Central memory CD4-positive, alpha-beta T cell (primary cell): Measurements from ENCODE around the gene ACADVL.
"Not testable (repeated sequence)": the region's sequence is repeated elsewhere in the genome, so short reads cannot be mapped to it uniquely, and the experiment has no call there.

Experiments
- DNase-seq: peaks from one replicate; pipeline ENCODE4 v3.0.0; 2022

ACADVL gene

GRCh38 chr17:7235693-7236665 is 16.2 kb downstream of the ACADVL start:
- no peak for DNase-seq

DNA sequence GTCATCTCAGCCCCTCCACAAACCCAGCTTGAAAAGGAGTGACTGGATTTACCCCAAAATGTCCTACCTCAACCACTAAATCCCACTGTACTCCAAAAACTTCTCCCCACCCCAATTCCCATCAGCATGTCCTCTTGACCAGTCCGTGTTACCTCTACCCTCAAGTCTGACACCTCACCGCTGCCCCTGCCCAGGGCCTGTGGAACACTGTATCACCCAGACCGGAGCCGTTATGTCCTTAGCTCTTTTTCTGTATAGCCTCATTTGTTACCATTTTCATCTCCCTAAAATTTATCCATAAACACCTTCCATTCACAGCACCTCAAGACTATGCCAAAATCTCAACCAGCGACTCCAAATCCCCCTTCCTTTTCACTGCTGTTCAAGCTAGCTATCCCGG is 17.1 kb downstream of the ACADVL start:
- no peak for DNase-seq

DNA sequence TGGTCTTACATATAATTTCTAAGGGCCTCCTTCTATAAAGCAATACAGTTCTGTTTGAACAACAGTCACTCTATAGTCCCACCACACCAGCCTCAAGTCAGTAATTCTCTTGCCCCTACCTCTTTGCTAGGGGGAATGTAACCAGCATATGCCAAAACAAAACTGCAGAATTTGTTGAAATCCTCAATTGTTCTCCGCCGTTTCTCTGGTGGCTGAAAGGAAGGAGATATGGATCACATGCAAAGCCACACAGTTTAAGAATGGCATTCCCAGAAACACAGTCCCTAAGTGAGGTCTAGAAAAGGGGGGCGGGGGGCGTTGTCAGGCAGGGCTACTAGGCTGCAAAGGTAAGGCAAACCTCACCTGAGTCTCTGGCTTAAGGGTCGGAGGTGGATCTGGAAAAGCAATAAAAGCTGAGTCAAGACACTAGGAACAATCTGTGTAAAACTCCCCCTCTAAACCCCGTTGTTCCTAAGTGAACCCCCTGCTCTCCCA is 17.6 kb downstream of the ACADVL start:
- no peak for DNase-seq

GRCh38 chr17:7237761-7238419 is 18.2 kb downstream of the ACADVL start:
- DNase-seq: peak; percentile 66

GRCh38 chr17:7238420-7239090 is 18.8 kb downstream of the ACADVL start:
- DNase-seq: peak; percentile 30

- DNase-seq: peak; percentile 97
These were observed 19.6 kb downstream of the ACADVL start, which contains the start of gene PHF23 for GRCh38 chr17:7239091-7240027. Gene PHF23 (minus strand): TSS chr17:7239457. CDS start chr17:7239279, 178 bp downstream.

- no peak for DNase-seq
These were observed 20.6 kb downstream of the ACADVL start for GRCh38 chr17:7240375-7240774.

- DNase-seq: no peak
These were observed 21.5 kb downstream of the ACADVL start for GRCh38 chr17:7241090-7241733.

DNA sequence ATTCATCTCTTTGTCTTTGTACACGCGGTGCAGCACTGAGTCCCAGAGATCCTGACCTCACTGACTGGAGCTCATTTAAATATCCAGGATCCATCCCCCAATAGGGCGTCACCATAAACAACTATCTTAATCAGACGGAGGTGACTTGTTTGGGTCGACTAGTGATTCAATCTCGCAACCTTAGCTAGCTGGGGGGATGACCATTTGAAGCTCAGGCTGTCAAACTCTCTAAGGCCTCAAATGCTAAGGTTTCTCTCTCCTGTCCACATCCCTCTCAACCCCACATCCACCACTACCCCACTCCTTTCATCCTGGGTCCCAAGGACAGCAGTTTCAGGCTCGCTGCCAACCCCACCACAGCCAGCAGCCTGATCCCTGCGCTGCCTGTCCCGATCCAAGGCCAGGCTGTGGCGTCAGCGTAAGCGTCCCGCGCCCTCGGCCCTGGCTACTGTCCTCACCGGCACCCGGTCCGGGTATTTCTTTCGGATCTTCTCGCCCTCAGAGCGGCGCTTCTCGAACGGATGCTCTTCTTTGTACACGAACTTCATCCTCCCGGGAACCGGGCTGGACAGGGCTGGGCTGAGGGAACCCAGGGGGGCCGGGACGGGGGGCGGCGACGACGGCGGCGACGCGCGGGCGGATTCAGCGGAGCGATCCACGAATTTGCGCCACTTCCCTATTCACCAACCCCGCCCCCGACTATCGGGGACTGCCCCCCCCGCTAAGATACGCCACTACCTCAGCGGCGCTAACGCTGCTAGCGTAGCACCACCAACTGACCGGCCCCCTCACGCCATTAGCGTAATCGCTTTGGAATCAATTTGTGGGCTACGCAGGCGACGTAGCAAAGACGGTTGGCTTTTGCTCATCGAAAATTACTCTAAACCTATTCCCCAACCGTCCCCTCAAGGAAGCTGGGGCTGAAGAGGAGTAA is 22.3 kb downstream of the ACADVL start, which contains the start of gene GABARAP:
Gene GABARAP, minus strand, starts transcription at position 667 of the 934 bp plus-strand sequence. Its CDS starts 119 bp downstream, at position 548.
- DNase-seq: peak; percentile 85

GRCh38 chr17:7242717-7243452 is 23.1 kb downstream of the ACADVL start:
- DNase-seq: peak; percentile 92

- DNase-seq: no peak
These were observed 23.7 kb downstream of the ACADVL start for GRCh38 chr17:7243453-7243729.

DNA sequence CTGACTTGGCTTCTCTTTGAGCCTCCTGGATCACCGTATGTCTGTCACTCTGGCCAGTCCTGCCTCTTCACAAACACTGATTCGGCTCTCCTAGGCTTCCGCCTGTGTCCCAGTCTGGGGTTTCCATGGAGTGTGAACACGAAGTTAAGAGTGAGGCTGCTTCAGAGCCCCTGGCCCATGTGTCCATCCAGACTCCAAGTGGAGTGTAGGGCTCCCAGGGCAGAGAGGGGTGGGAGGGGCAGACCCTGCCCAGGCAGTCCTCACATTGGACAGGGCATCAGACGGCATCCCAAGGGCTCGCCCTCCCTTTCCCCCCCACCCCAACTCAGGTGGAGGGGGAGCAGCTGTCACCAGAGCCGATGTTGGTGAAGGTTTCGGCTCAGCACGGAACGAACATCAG is 24.1 kb downstream of the ACADVL start:
- not testable (repeated sequence) for DNase-seq

DNA sequence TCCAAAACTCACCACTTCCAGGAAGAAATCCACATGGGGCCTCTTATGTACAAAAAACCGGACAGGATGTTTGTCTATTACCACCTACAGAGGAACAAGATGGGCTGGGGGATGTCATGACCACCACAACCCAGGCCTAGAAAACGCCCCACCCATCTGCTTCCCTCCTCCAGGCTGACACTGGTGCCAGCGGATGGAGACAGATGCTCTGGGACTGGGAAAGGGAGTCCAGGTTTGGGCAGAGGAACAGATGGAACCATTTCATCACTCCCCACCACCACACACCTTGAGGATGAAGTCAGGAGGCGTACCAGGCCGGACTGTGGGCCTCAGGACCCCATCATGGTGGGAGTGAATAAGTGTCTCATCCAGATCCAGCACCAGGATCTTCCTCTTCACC is 27.0 kb downstream of the ACADVL start:
- no peak for DNase-seq

GRCh38 chr17:7248796-7249195 is 29.1 kb downstream of the ACADVL start:
- no peak for DNase-seq

DNA sequence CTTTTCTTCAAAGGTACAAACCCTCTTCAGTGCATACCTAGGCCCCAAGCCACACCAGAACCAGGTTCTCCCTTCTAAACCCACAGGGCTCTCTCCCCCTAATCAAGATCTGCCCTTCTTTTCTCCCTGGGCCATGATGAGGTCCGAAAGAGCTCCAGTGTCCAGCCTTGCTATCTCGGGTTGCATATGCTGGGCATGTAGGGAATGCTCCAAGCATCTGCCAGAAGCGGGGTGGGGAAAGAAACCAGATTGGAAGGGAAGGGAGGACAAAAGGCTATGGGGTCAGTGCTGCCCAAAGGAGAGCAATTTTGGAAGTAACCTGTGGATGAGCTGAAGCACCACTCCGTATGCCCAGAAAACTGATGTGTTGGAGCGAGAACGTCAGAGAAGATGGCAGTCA is 29.5 kb downstream of the ACADVL start:
- no peak for DNase-seq

DNA sequence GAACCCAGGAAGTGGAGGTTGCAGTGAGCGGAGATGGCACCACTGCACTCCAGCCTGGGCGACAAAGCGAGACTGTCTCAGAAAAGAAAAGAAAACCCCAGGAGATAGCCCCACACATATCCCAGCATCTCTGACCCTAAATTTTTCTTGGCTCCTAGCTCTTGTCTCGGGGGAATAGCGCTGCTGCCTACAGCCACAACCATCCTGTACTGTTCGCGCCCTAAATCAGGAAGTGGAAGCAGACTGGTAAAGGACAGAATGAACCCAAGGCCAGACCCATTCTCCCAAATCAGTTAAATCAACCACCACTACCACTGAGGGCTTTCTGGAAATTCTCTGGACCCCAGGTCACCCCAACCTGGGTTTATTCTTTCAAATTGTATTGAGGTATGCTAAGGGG is 30.1 kb downstream of the ACADVL start:
- DNase-seq: no peak

DNA sequence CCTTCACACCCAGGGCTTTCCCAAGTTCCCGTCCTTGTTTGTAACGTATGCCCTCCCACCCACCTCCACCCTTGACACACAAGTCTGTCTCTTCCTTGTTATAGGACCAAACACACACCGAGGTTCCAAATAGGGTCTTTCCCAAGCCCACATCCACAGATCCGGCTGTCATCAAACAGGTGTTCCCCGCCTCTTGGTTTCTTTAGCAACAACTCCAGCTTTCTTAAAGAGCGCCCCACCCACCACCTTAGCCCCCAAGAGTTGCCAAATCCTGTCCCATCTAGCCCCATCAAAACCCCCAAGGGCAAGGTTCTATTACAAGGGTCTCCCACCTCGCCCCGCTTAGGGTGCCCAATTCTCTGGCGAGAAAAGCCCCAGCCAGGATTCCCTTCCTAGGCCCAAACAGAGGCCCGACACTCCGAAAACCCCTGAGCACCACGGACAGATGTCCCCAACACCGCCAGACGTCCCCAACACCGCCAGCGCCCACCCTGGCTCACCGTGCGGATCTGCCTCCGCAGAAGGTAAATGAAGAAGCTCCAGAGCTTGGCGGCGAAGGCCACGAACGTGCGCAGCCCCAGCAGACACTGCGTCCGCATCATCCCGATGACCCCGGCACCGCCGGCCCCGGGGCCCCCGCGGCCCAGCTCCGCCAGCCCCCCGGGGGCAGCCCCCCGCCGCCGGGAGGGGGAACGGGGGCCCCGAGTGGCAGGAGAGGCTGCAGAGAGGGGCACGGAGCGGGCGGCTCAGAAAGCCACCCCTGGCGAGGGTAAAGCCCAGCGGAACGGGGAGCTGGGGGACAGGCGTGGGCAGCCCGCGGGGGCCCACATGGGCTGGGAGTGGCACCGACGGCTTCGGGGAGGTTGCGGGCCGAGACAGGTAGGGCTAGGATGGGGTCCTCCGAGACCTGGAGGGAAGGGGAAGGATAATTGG is 31.2 kb downstream of the ACADVL start:
- peak; percentile 29 for DNase-seq

DNA sequence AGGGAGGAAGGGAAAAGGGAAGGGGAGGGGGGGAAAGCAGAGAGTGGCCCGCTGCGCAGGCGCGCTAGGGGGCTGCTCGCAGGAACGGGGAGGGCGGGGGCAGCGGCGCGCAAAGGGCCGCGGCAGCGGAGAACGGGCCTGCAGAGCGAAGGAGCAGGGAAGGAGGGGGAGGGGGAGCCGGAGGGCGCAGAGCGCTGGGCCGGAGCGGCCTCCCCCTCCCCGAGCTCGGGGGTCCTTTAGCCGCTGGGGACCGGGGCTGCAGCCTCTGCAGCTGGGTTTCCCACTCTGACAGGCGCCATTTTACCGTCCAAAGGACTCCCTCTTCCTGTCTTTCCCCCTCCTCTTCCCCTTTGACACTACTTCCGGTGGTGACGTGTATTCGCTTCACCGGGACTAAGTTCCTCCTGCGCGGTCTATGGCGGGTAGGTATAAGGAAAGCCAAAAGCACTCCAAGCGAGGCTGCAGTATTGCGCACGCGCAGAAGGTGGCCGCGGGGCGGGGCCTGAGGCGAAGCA is 32.0 kb downstream of the ACADVL start, which contains the start of gene CTDNEP1:
Gene CTDNEP1, minus strand, starts transcription at position 74 of the 515 bp plus-strand sequence. CDS start 438 bp downstream, outside the sequence.
- DNase-seq: peak; percentile 99
